ENCODE measurements around the gene GRIK3.

Gene GRIK3

DNA sequence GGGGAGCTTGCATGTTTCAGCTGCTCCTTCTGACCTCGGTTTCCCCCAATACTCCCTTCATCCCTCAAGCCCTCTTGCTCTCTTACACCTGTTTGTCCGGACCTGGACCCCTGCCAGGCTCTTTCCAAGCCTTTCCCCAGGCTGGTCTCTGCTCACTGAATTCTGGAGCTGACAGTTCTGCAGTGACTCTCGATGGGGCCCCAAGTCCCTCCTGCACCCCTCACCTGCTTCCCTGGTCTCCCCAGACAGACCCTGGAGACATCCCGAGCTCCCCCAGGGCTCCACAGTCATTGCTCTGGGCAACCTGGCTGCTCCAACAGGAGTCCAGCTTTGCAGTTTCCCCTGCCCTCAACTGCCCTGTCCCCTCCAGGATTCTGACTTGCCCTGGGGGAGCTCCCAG is 198.6 kb downstream of the GRIK3 start:
- no peak overlapping the region for H3K9ac ChIP-seq (ENCODE audit: low read depth, low read length, poor library complexity, severe bottlenecking)
- H4K20me1 ChIP-seq (ENCODE audit: insufficient read depth, low read length, poor library complexity, severe bottlenecking): no peaks in the 10 kb centered on the region
- no peak overlapping the region for H3K4me2 ChIP-seq (ENCODE audit: low read depth, low read length, poor library complexity, severe bottlenecking)
- H2AFZ ChIP-seq (ENCODE audit: low read length): no peak overlapping the region
- H3K9me3 ChIP-seq (ENCODE audit: insufficient read depth, low read depth, low read length): no peaks in the 10 kb centered on the region
- H3K4me1 ChIP-seq (ENCODE audit: insufficient read depth, low read length, poor library complexity, severe bottlenecking): no peaks in the 10 kb centered on the region
- H3K4me3 ChIP-seq (ENCODE audit: low read length, poor library complexity, severe bottlenecking): no peak overlapping the region
- H3F3A ChIP-seq (ENCODE audit: low read depth): no peaks in the 10 kb centered on the region
- H3K9me2 ChIP-seq (replicated peaks; ENCODE audit: low read depth, low read length): no peaks in the 10 kb centered on the region
- H3K36me3 ChIP-seq (ENCODE audit: insufficient read depth, low read length): no peaks in the 10 kb centered on the region
- H3K27me3 ChIP-seq (ENCODE audit: insufficient read depth, low read length, poor library complexity, severe bottlenecking): no peaks in the 10 kb centered on the region
- TF ChIP-seq EZH2phosphoT487 (IDR thresholded peaks at IDR 0.05; ENCODE audit: borderline replicate concordance): no peak
- TF ChIP-seq, protein P1, sequence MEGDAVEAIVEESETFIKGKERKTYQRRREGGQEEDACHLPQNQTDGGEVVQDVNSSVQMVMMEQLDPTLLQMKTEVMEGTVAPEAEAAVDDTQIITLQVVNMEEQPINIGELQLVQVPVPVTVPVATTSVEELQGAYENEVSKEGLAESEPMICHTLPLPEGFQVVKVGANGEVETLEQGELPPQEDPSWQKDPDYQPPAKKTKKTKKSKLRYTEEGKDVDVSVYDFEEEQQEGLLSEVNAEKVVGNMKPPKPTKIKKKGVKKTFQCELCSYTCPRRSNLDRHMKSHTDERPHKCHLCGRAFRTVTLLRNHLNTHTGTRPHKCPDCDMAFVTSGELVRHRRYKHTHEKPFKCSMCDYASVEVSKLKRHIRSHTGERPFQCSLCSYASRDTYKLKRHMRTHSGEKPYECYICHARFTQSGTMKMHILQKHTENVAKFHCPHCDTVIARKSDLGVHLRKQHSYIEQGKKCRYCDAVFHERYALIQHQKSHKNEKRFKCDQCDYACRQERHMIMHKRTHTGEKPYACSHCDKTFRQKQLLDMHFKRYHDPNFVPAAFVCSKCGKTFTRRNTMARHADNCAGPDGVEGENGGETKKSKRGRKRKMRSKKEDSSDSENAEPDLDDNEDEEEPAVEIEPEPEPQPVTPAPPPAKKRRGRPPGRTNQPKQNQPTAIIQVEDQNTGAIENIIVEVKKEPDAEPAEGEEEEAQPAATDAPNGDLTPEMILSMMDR (conservative IDR thresholded peaks at IDR 0.05; ENCODE audit: low read length): no peak
- no peaks in the 10 kb centered on the region for H3K79me2 ChIP-seq (ENCODE audit: insufficient read depth, low read length)

DNA sequence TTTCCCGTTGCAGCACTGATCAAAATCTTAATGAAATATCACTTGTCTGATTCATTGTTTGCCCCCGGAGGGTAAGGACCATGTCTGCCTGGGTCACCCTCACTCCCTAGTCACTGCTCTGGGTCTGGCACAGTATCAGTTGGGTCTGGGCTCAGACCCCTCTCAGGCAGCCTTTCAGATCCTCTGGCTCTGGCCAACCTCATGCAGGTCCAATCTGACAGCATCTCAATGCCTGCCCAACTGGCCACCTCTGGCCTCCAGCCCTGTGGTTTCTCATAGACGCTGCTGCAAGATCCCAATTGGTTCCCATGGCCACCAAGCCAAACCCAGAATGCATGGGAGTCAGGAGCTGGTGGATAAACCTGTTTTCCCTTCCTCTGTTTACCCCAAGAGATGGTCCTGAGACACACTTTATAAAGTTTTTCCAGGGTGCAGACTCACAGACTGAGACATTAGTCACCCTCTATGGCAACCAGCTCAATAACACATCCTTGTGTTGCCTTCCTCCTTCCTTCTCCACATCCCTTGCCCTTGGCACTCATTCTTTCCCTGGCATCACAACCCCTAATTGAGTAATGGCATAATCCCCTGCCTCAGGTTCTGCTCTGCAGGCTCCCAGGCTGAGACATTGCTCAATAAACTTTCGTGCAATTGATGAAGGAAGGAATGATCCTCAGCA is 199.2 kb downstream of the GRIK3 start:
- H4K20me1 ChIP-seq (ENCODE audit: insufficient read depth, low read length, poor library complexity, severe bottlenecking): no peaks in the 10 kb centered on the region
- H3K9me3 ChIP-seq (ENCODE audit: insufficient read depth, low read depth, low read length): no peaks in the 10 kb centered on the region
- no peaks in the 10 kb centered on the region for H3F3A ChIP-seq (ENCODE audit: low read depth)
- H3K9ac ChIP-seq (ENCODE audit: low read depth, low read length, poor library complexity, severe bottlenecking): no peak overlapping the region
- TF ChIP-seq, protein P1 (conservative IDR thresholded peaks at IDR 0.05; ENCODE audit: low read length): no peak
- no peak for TF ChIP-seq EZH2phosphoT487 (IDR thresholded peaks at IDR 0.05; ENCODE audit: borderline replicate concordance)
- H3K27me3 ChIP-seq (ENCODE audit: insufficient read depth, low read length, poor library complexity, severe bottlenecking): no peaks in the 10 kb centered on the region
- H3K9me2 ChIP-seq (replicated peaks; ENCODE audit: low read depth, low read length): no peaks in the 10 kb centered on the region
- no peak overlapping the region for H2AFZ ChIP-seq (ENCODE audit: low read length)
- H3K79me2 ChIP-seq (ENCODE audit: insufficient read depth, low read length): no peaks in the 10 kb centered on the region
- no peak overlapping the region for H3K4me2 ChIP-seq (ENCODE audit: low read depth, low read length, poor library complexity, severe bottlenecking)
- no peaks in the 10 kb centered on the region for H3K4me1 ChIP-seq (ENCODE audit: insufficient read depth, low read length, poor library complexity, severe bottlenecking)
- no peak overlapping the region for H3K4me3 ChIP-seq (ENCODE audit: low read length, poor library complexity, severe bottlenecking)
- H3K36me3 ChIP-seq (ENCODE audit: insufficient read depth, low read length): no peaks in the 10 kb centered on the region

DNA sequence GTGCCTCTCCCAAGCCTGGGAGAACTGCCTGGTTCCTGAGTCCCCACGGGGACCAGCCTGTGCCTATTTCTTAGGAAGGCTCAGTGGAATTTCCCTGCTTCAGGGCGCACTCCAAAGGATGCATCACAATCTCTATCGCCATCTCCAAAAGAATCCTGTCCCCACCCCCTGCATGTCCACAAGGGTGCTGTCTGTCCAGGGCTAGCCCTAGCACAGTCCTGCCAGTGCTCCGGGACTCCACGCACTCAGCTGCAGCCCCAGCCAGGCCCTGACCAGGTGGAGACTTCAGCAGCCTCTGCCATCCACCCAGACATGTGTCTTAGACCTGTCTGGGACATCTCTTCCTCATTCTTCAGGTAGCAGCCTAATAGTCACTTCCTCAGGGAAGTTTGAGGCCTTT is 199.7 kb downstream of the GRIK3 start:
- H3K9ac ChIP-seq (ENCODE audit: low read depth, low read length, poor library complexity, severe bottlenecking): no peak overlapping the region
- H2AFZ ChIP-seq (ENCODE audit: low read length): no peak overlapping the region
- no peaks in the 10 kb centered on the region for H3F3A ChIP-seq (ENCODE audit: low read depth)
- H3K4me1 ChIP-seq (ENCODE audit: insufficient read depth, low read length, poor library complexity, severe bottlenecking): no peaks in the 10 kb centered on the region
- no peaks in the 10 kb centered on the region for H3K9me2 ChIP-seq (replicated peaks; ENCODE audit: low read depth, low read length)
- H4K20me1 ChIP-seq (ENCODE audit: insufficient read depth, low read length, poor library complexity, severe bottlenecking): no peaks in the 10 kb centered on the region
- H3K9me3 ChIP-seq (ENCODE audit: insufficient read depth, low read depth, low read length): no peaks in the 10 kb centered on the region
- no peak overlapping the region for H3K4me2 ChIP-seq (ENCODE audit: low read depth, low read length, poor library complexity, severe bottlenecking)
- no peak overlapping the region for H3K4me3 ChIP-seq (ENCODE audit: low read length, poor library complexity, severe bottlenecking)
- no peaks in the 10 kb centered on the region for H3K27me3 ChIP-seq (ENCODE audit: insufficient read depth, low read length, poor library complexity, severe bottlenecking)
- TF ChIP-seq, protein P1 (conservative IDR thresholded peaks at IDR 0.05; ENCODE audit: low read length): no peak
- no peaks in the 10 kb centered on the region for H3K36me3 ChIP-seq (ENCODE audit: insufficient read depth, low read length)
- no peaks in the 10 kb centered on the region for H3K79me2 ChIP-seq (ENCODE audit: insufficient read depth, low read length)

Measured in Loucy (cell line).